RWPE2 (cell line): Measurements from ENCODE around the gene WLS.

ENCODE experiments used
- ATAC-seq: fragments of 200-7000 bp; cut with Tn5 transposase; 3 replicates; pipeline ENCODE4 v1.9.1; 2021; ENCODE audit warnings: low read depth
- DNase-seq: peaks from one replicate; pipeline ENCODE4 v3.0.0-alpha.2; 2020; ENCODE audit warnings: low spot score
- H3K27ac ChIP-seq: fragments of 450-650 bp; 2 replicates; pipeline ENCODE4 v1.5.1; 2017; ENCODE audit warnings: mild to moderate bottlenecking; ENCODE audit not compliant: poor library complexity, severe bottlenecking
- H3K27me3 ChIP-seq: fragments of 250-450 bp; sonication (Bioruptor Pico); 2 replicates; pipeline ENCODE4 v1.5.1; 2021; ENCODE audit warnings: mild to moderate bottlenecking, moderate library complexity; ENCODE audit not compliant: insufficient read depth, poor library complexity, severe bottlenecking
- H3K36me3 ChIP-seq: fragments of 250-450 bp; sonication (Bioruptor Pico); 2 replicates; pipeline ENCODE4 v1.5.1; 2020; ENCODE audit warnings: low read depth, mild to moderate bottlenecking, moderate library complexity
- H3K4me1 ChIP-seq: fragments of 250-450 bp; sonication (Bioruptor Pico); 2 replicates; pipeline ENCODE4 v1.5.1; 2021; ENCODE audit warnings: mild to moderate bottlenecking, moderate library complexity; ENCODE audit not compliant: insufficient read depth, poor library complexity, severe bottlenecking
- H3K4me3 ChIP-seq: fragments of 250-450 bp; sonication (Bioruptor Pico); 2 replicates; pipeline ENCODE4 v1.5.1; 2021; ENCODE audit warnings: mild to moderate bottlenecking, moderate library complexity; ENCODE audit not compliant: severe bottlenecking
- H3K9me3 ChIP-seq: fragments of 250-450 bp; sonication (Bioruptor Pico); 2 replicates; pipeline ENCODE4 v1.5.1; 2021; ENCODE audit warnings: mild to moderate bottlenecking, moderate library complexity; ENCODE audit not compliant: severe bottlenecking
- TF ChIP-seq, protein P1 (sequence below): fragments of 450-650 bp; IDR thresholded peaks from one replicate; pipeline ENCODE4 v1.5.1; 2017; ENCODE audit warnings: mild to moderate bottlenecking, moderate library complexity; ENCODE audit not compliant: poor library complexity, severe bottlenecking

WLS gene

DNA sequence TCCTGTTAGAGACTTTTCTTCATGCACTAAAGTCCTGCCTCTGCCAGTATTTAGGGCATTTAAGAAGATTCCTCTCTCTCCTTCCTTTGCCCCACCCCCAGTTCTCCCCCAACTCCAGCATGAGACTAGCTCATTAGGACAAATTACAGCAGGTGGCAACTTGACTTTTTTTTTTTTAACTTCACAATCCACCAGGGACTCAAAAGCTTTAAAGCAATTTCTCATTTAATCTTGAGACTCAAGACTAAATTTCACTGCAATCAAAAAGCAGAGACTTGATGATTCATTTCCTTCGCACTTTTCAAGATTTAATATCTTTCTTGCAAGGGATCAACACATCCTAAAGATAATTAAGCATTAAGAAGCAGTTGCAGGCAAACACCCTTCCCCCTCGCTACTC lies 74.9 kb downstream of the WLS start:
- no peaks in the 10 kb centered on the region for H3K4me1 ChIP-seq
- TF ChIP-seq, protein P1, sequence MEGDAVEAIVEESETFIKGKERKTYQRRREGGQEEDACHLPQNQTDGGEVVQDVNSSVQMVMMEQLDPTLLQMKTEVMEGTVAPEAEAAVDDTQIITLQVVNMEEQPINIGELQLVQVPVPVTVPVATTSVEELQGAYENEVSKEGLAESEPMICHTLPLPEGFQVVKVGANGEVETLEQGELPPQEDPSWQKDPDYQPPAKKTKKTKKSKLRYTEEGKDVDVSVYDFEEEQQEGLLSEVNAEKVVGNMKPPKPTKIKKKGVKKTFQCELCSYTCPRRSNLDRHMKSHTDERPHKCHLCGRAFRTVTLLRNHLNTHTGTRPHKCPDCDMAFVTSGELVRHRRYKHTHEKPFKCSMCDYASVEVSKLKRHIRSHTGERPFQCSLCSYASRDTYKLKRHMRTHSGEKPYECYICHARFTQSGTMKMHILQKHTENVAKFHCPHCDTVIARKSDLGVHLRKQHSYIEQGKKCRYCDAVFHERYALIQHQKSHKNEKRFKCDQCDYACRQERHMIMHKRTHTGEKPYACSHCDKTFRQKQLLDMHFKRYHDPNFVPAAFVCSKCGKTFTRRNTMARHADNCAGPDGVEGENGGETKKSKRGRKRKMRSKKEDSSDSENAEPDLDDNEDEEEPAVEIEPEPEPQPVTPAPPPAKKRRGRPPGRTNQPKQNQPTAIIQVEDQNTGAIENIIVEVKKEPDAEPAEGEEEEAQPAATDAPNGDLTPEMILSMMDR: no peak
- peaks cover 30% of the 10 kb centered on the region for H3K36me3 ChIP-seq
- no peak overlapping the region for H3K4me3 ChIP-seq
- H3K9me3 ChIP-seq: no peaks in the 10 kb centered on the region
- H3K27me3 ChIP-seq: no peaks in the 10 kb centered on the region
- DNase-seq (no peak), ATAC-seq (no peak)
- H3K27ac ChIP-seq: no peak overlapping the region

DNA sequence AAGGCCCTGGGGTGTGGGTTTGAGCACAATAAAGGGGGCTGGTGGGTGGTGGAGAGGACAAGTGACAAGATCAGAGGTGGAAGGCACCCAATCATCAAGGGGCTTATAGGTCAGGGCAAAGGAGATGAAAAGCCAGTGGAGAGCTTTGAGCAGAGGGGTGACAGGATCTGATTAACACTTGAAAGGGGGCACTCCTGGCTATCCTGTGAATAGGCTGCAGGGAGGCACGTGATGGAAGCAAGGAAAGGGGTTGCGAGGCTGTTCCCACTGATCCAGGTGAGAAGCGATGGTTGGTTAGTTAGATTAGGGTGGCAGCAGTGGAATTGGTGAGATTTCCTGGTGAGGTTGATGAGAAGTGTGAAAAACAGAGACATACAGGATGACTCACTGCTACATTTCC lies 80.6 kb downstream of the WLS start:
- no peak for ATAC-seq
- peaks cover 53% of the 10 kb centered on the region for H3K36me3 ChIP-seq
- H3K27me3 ChIP-seq: no peaks in the 10 kb centered on the region
- no peaks in the 10 kb centered on the region for H3K9me3 ChIP-seq
- DNase-seq: no peak
- no peak overlapping the region for H3K27ac ChIP-seq
- TF ChIP-seq, protein P1: no peak
- no peaks in the 10 kb centered on the region for H3K4me1 ChIP-seq
- no peak overlapping the region for H3K4me3 ChIP-seq

DNA sequence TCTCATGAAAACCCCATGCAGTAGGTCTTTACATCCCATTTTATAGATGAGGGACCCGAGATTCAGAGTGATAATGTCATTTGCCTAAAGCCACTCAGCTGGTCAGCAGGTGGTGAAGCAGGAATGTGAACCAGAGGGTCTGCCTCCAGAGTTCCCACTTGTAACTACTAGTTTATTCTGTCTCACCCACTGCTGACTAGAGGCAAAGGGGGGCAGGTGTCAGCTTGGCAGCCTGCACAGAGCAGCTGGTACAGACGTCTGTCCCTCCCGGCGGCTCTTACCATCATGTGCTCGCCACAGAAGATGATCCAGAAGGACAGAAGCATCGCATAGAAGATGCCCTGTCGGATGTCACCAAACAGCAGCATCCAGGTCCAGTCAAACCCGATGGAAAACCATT lies 82.4 kb downstream of the WLS start:
- ATAC-seq: no peak
- no peaks in the 10 kb centered on the region for H3K9me3 ChIP-seq
- TF ChIP-seq, protein P1: no peak
- peaks cover 10% of the 10 kb centered on the region for H3K4me1 ChIP-seq
- H3K4me3 ChIP-seq: no peak overlapping the region
- DNase-seq: no peak
- H3K27me3 ChIP-seq: no peaks in the 10 kb centered on the region
- no peak overlapping the region for H3K27ac ChIP-seq
- peaks cover 62% of the 10 kb centered on the region for H3K36me3 ChIP-seq

DNA sequence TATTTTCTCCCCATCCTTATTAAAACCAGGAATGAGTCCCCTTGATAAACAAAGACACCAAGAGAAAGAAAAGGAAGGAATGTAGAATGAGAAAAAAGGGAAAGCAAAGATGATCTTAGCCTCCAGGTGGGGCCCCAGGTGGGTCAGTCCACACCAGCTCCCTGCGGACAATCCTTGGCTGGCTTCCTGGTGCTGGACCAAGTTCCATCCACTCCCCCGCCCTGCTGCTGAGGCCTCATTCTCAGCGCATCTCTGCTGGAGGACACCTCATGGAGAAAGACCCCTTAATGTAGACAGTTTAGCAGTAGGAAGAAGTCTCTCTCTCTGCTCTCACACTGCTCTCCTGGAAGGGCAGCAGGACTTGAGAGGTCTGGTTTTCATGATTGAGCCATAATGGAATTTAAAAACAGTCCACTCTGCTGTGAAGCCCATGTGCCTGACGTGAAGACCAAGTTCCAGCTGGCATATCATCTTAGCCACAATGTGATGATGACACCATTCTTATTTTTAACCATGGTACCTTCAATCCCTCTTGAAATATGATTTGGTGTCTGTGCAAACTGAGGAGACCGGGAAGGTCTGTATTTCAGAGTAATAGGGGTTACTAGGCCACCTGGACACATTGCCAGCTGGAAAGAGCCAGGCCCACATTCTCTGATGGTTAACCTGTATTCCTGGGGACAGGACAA lies 83.1 kb downstream of the WLS start:
- peaks cover 10% of the 10 kb centered on the region for H3K4me1 ChIP-seq
- peaks cover 62% of the 10 kb centered on the region for H3K36me3 ChIP-seq
- no peak overlapping the region for H3K27ac ChIP-seq
- no peak overlapping the region for H3K4me3 ChIP-seq
- ATAC-seq: no peak
- no peaks in the 10 kb centered on the region for H3K9me3 ChIP-seq
- TF ChIP-seq, protein P1: no peak
- no peaks in the 10 kb centered on the region for H3K27me3 ChIP-seq
- no peak for DNase-seq

DNA sequence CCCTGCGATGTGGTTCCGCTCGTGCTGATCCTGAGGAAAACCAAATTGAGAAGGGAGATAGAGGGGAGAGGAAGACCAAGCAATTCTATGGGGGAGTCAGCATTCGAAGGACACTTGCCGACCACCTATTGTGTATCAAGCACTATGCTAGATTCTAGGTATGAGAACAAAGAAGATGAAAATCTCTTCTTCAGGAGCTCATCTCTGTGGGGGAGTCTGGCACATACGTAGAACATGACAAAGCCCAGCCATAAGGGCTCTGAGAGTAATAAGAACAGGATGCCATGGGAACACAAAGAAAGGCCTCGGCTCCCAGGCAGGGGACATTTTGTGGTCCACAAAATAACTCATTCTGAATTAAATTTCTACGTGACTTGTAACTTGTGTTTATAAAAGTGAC lies 83.7 kb downstream of the WLS start:
- no peak for ATAC-seq
- H3K27me3 ChIP-seq: no peaks in the 10 kb centered on the region
- H3K9me3 ChIP-seq: no peaks in the 10 kb centered on the region
- peaks cover 65% of the 10 kb centered on the region for H3K36me3 ChIP-seq
- no peak overlapping the region for H3K4me3 ChIP-seq
- TF ChIP-seq, protein P1: no peak
- H3K4me1 ChIP-seq: peaks cover 10% of the 10 kb centered on the region
- H3K27ac ChIP-seq: no peak overlapping the region
- DNase-seq: no peak
